GM23248 (cell line): Measurements from ENCODE around the gene BRD8. TPM values are rescaled to one million over a fixed set of nuclear protein-coding genes. Genes with fewer than 3 reads are reported as not detected.

Source experiments
- DNase-seq: peaks from one replicate; pipeline ENCODE4 v3.0.0-alpha.2; 2015
- H2AFZ ChIP-seq: fragments of 200-600 bp; sonication (generic); 2 replicates; pipeline ENCODE4 v1.6.1; 2016; ENCODE audit warnings: antibody characterized with exemption
- H3F3A ChIP-seq: fragments of 200-600 bp; sonication (generic); 2 replicates; pipeline ENCODE4 v1.6.1; 2016; ENCODE audit warnings: mild to moderate bottlenecking, antibody characterized with exemption, mixed run types; ENCODE audit not compliant: insufficient read depth
- H3K27ac ChIP-seq: fragments of 200-600 bp; sonication (generic); 2 replicates; pipeline ENCODE4 v1.5.1; 2016; ENCODE audit warnings: mild to moderate bottlenecking
- H3K27me3 ChIP-seq: fragments of 200-600 bp; sonication (generic); replicated peaks from 2 replicates; pipeline ENCODE4 v1.6.1; 2016; ENCODE audit warnings: mild to moderate bottlenecking; ENCODE audit not compliant: insufficient read depth
- H3K36me3 ChIP-seq: fragments of 200-600 bp; sonication (generic); 2 replicates; pipeline ENCODE4 v1.6.1; 2016; ENCODE audit warnings: low read depth, mild to moderate bottlenecking
- H3K4me1 ChIP-seq: fragments of 200-600 bp; sonication (generic); 2 replicates; pipeline ENCODE4 v1.6.1; 2016; ENCODE audit warnings: mild to moderate bottlenecking; ENCODE audit not compliant: insufficient read depth
- H3K4me2 ChIP-seq: fragments of 200-600 bp; sonication (generic); one replicate; pipeline ENCODE4 v1.6.1; 2016; ENCODE audit warnings: mild to moderate bottlenecking; ENCODE audit not compliant: unreplicated experiment
- H3K4me3 ChIP-seq: fragments of 200-600 bp; sonication (generic); 2 replicates; pipeline ENCODE4 v1.5.1; 2016; ENCODE audit warnings: mild to moderate bottlenecking
- H3K79me2 ChIP-seq: fragments of 200-600 bp; sonication (generic); 2 replicates; pipeline ENCODE4 v1.6.1; 2016; ENCODE audit warnings: mild to moderate bottlenecking; ENCODE audit not compliant: insufficient read depth
- H3K9ac ChIP-seq: fragments of 200-600 bp; sonication (generic); 2 replicates; pipeline ENCODE4 v1.6.1; 2016; ENCODE audit warnings: mild to moderate bottlenecking
- H3K9me2 ChIP-seq: fragments of 200-600 bp; sonication (generic); 2 replicates; pipeline ENCODE4 v1.6.1; 2016; ENCODE audit warnings: mixed run types, mild to moderate bottlenecking, moderate library complexity; ENCODE audit not compliant: insufficient read depth
- H3K9me3 ChIP-seq: fragments of 200-600 bp; sonication (generic); one replicate; pipeline ENCODE4 v1.6.1; 2017; ENCODE audit warnings: low read depth
- H4K20me1 ChIP-seq: fragments of 200-600 bp; sonication (generic); 2 replicates; pipeline ENCODE4 v1.6.0; 2016; ENCODE audit not compliant: insufficient read depth
- EZH2 ChIP-seq: fragments of 200-600 bp; sonication (generic); IDR thresholded peaks from 2 replicates; pipeline ENCODE4 v1.6.1; 2018; ENCODE audit warnings: antibody characterized with exemption, mild to moderate bottlenecking; ENCODE audit not compliant: insufficient read depth, poor library complexity, severe bottlenecking
- EZH2phosphoT487 ChIP-seq: fragments of 200-600 bp; sonication (generic); IDR thresholded peaks from 2 replicates; pipeline ENCODE4 v1.6.1; 2018; ENCODE audit warnings: antibody characterized with exemption, moderate library complexity, mild to moderate bottlenecking, low read depth; ENCODE audit not compliant: insufficient read depth
- WGBS, 2 experiments: methylation state at CpG; one replicate each; pipeline ENCODE4 v1.1.6; 2015 to 2017; ENCODE audit warnings: low lambda C conversion rate in 2 of 2, low coverage in 1 of 2; ENCODE audit errors: missing lambda C conversion rate in 2 of 2; 5-methylcytosine and 5-hydroxymethylcytosine counted together
- in situ Hi-C: fragments of 300-500 bp; cut with MboI; formaldehyde crosslinking; loops from 2 replicates; pipeline ENCODE4 v1.15.0; 2020
- polyA plus RNA-seq: library from polyadenylated mRNA; unstranded; fragments of >200 nt; fragmentation: Nextera tagmentation; extraction: Ambion mirVana; gene quantifications from 2 replicates; pipeline ENCODE4 v1.2.1, GENCODE V29; 2016
- total RNA-seq: library from RNA; depleted of rRNA; stranded (reverse); fragments of >200 nt; shearing (Covaris generic); gene quantifications from 2 replicates; pipeline ENCODE4 v1.2.3, GENCODE V29; 2014

BRD8 gene
- total and polyA plus RNA-seq, 2 experiments from 2014 or later = 49.5 to 64.7 TPM

GRCh38 chr5:138128334-138128733 lies 50.1 kb downstream of the BRD8 start:
- no peaks in the 10 kb centered on the region for H3K4me1 ChIP-seq
- no peak overlapping the region for H3K27ac ChIP-seq
- H3K4me2 ChIP-seq = no peak overlapping the region
- H3F3A ChIP-seq = no peaks in the 10 kb centered on the region
- H2AFZ ChIP-seq = no peak overlapping the region
- no peak for DNase-seq
- no peaks in the 10 kb centered on the region for H3K27me3 ChIP-seq
- H3K36me3 ChIP-seq = no peaks in the 10 kb centered on the region
- in situ Hi-C loops = no loop called here
- 21 to 23% methylated on average over 5 of the region's 5 CpGs for WGBS, 2 experiments
- H3K9me2 ChIP-seq = no peaks in the 10 kb centered on the region
- H3K79me2 ChIP-seq = no peaks in the 10 kb centered on the region
- H3K9me3 ChIP-seq = no peaks in the 10 kb centered on the region
- no peak for TF ChIP-seq EZH2phosphoT487
- TF ChIP-seq EZH2 = no peak
- H3K4me3 ChIP-seq = no peak overlapping the region
- H4K20me1 ChIP-seq = no peaks in the 10 kb centered on the region
- H3K9ac ChIP-seq = no peak overlapping the region

- no peak overlapping the region for H3K4me3 ChIP-seq
- no peaks in the 10 kb centered on the region for H3K9me2 ChIP-seq
- no peak overlapping the region for H3K27ac ChIP-seq
- H3K79me2 ChIP-seq = no peaks in the 10 kb centered on the region
- H2AFZ ChIP-seq = no peak overlapping the region
- H3K4me2 ChIP-seq = no peak overlapping the region
- TF ChIP-seq EZH2 = no peak
- TF ChIP-seq EZH2phosphoT487 = no peak
- H3K4me1 ChIP-seq = no peaks in the 10 kb centered on the region
- in situ Hi-C loops = no loop called here
- H3K9ac ChIP-seq = no peak overlapping the region
- H4K20me1 ChIP-seq = no peaks in the 10 kb centered on the region
- no peak for DNase-seq
- no peaks in the 10 kb centered on the region for H3K9me3 ChIP-seq
- no peaks in the 10 kb centered on the region for H3F3A ChIP-seq
- peaks cover 20% of the 10 kb centered on the region for H3K27me3 ChIP-seq
- H3K36me3 ChIP-seq = no peaks in the 10 kb centered on the region
These were observed 63.2 kb downstream of the BRD8 start for GRCh38 chr5:138115254-138115653.

GRCh38 chr5:138111937-138112336 lies 66.5 kb downstream of the BRD8 start:
- no peak overlapping the region for H2AFZ ChIP-seq
- no peak for TF ChIP-seq EZH2
- TF ChIP-seq EZH2phosphoT487 = no peak
- H3K9me2 ChIP-seq = no peaks in the 10 kb centered on the region
- H3K4me1 ChIP-seq = no peaks in the 10 kb centered on the region
- no peak overlapping the region for H3K27ac ChIP-seq
- 20 to 30% methylated on average over 1 of the region's 1 CpG for WGBS, 2 experiments
- peaks cover 35% of the 10 kb centered on the region for H3K27me3 ChIP-seq
- no peak overlapping the region for H3K4me3 ChIP-seq
- no peak overlapping the region for H3K4me2 ChIP-seq
- no peaks in the 10 kb centered on the region for H3K79me2 ChIP-seq
- no peaks in the 10 kb centered on the region for H4K20me1 ChIP-seq
- no peaks in the 10 kb centered on the region for H3K36me3 ChIP-seq
- DNase-seq = peak; percentile 38
- no peaks in the 10 kb centered on the region for H3F3A ChIP-seq
- in situ Hi-C loops = no loop called here
- H3K9ac ChIP-seq = no peak overlapping the region
- no peaks in the 10 kb centered on the region for H3K9me3 ChIP-seq

GRCh38 chr5:138111181-138111580 lies 67.2 kb downstream of the BRD8 start:
- TF ChIP-seq EZH2phosphoT487 (no peak), EZH2 (no peak)
- 54 to 58% methylated on average over 4 of the region's 4 CpGs for WGBS, 2 experiments

More at GRCh38 chr5:138111181-138111580, 67.2 kb downstream of the BRD8 start:
- H3K9me2 ChIP-seq = no peaks in the 10 kb centered on the region
- DNase-seq = no peak
- no peaks in the 10 kb centered on the region for H3K4me1 ChIP-seq
- no peaks in the 10 kb centered on the region for H3K79me2 ChIP-seq
- H4K20me1 ChIP-seq = no peaks in the 10 kb centered on the region
- H3K27me3 ChIP-seq = peaks cover 35% of the 10 kb centered on the region
- H3K4me3 ChIP-seq = no peak overlapping the region
- H3K9ac ChIP-seq = no peak overlapping the region
- no peak overlapping the region for H2AFZ ChIP-seq
- no peaks in the 10 kb centered on the region for H3K9me3 ChIP-seq
- H3K36me3 ChIP-seq = no peaks in the 10 kb centered on the region
- in situ Hi-C loops = no loop called here
- no peak overlapping the region for H3K27ac ChIP-seq
- no peak overlapping the region for H3K4me2 ChIP-seq
- no peaks in the 10 kb centered on the region for H3F3A ChIP-seq
